SK-N-SH (cell line): ENCODE results near the gene CNN2. TPM values are rescaled to one million over a fixed set of nuclear protein-coding genes. Genes with fewer than 3 reads are reported as not detected.
A peak's percentile ranks its signal among the peaks of the same experiment; 100 is the strongest.

Experiments
- CTCF ChIA-PET: fragments of 300-600, 350-600 bp; formaldehyde crosslinking; extraction: SDS; loops from one replicate; lab custom pipeline; 2021; lab: Yijun Ruan, JAX
- POLR2A ChIA-PET: fragments of 350-600 bp; sonication (Branson Sonifier 250); formaldehyde crosslinking; extraction: SDS; loops from one replicate; lab custom pipeline; 2020; ENCODE audit warnings: antibody characterized with exemption, inconsistent platforms; lab: Yijun Ruan, JAX
- DNase-seq: peaks from one replicate; pipeline ENCODE4 v3.0.0; 2012
- H2AFZ ChIP-seq: fragments of 200-600 bp; sonication (generic); 2 replicates; pipeline ENCODE4 v1.8.1; 2016; ENCODE audit warnings: antibody characterized with exemption, mild to moderate bottlenecking, low read depth
- H3F3A ChIP-seq: fragments of 200-600 bp; sonication (generic); replicated peaks from 2 replicates; pipeline ENCODE3; 2016; ENCODE audit warnings: antibody characterized with exemption, mild to moderate bottlenecking; ENCODE audit not compliant: insufficient read depth
- H3K27ac ChIP-seq, 2 experiments: fragments of 200-500 bp in 1 of 2; fragments of 200-600 bp in 1 of 2; sonication (Bioruptor generic) in 1 of 2; sonication (generic), shearing (Covaris generic) in 1 of 2; 2 replicates each; pipeline versions ENCODE4 v1.5.1 to v1.6.1; 2014 to 2016; ENCODE audit warnings: low read depth in 2 of 2, inconsistent platforms in 1 of 2, low read length in 1 of 2, mild to moderate bottlenecking in 1 of 2, mixed read lengths in 1 of 2
- H3K27me3 ChIP-seq: fragments of 200-600 bp; sonication (generic), shearing (Covaris generic); 2 replicates; pipeline ENCODE4 v1.6.1; 2016; ENCODE audit warnings: mixed run types; ENCODE audit not compliant: insufficient read depth
- H3K36me3 ChIP-seq, 2 experiments: fragments of 200-500 bp in 1 of 2; fragments of 200-600 bp in 1 of 2; sonication (Bioruptor generic) in 1 of 2; sonication (generic) in 1 of 2; replicated peaks in 1 of 2; 2 replicates each; pipeline versions ENCODE3 to v1.5.1; 2014 to 2016; ENCODE audit warnings: low read length in 1 of 2, mild to moderate bottlenecking in 1 of 2; ENCODE audit not compliant: insufficient read depth in 2 of 2, control insufficient read depth in 1 of 2
- H3K4me1 ChIP-seq, 2 experiments: fragments of 200-500 bp in 1 of 2; fragments of 200-600 bp in 1 of 2; sonication (Bioruptor generic) in 1 of 2; sonication (generic), shearing (Covaris generic) in 1 of 2; 2 replicates each; pipeline versions ENCODE4 v1.5.1 to v1.6.1; 2014 to 2016; ENCODE audit warnings: low read depth in 1 of 2, low read length in 1 of 2, mixed run types in 1 of 2; ENCODE audit not compliant: insufficient read depth in 2 of 2, control insufficient read depth in 1 of 2
- H3K4me2 ChIP-seq: fragments of 200-600 bp; sonication (generic), shearing (Covaris generic); 2 replicates; pipeline ENCODE4 v1.6.1; 2017; ENCODE audit warnings: mixed run types
- H3K4me3 ChIP-seq, 2 experiments: fragments of 200-500 bp in 1 of 2; fragments of 200-600 bp in 1 of 2; sonication (Bioruptor generic) in 1 of 2; sonication (generic), shearing (Covaris generic) in 1 of 2; 2 replicates each; pipeline versions ENCODE4 v1.5.1 to v1.8.1; 2014 to 2016; ENCODE audit warnings: low read depth in 2 of 2, inconsistent platforms in 1 of 2, low read length in 1 of 2, mild to moderate bottlenecking in 1 of 2, mixed read lengths in 1 of 2, moderate library complexity in 1 of 2
- H3K79me2 ChIP-seq: fragments of 200-600 bp; sonication (generic); 2 replicates; pipeline ENCODE4 v1.8.1; 2017; ENCODE audit warnings: mild to moderate bottlenecking; ENCODE audit not compliant: insufficient read depth
- H3K9ac ChIP-seq: fragments of 200-600 bp; sonication (generic); 2 replicates; pipeline ENCODE4 v1.6.1; 2017; ENCODE audit warnings: mixed run types
- H3K9me2 ChIP-seq: fragments of 200-600 bp; sonication (generic); 2 replicates; pipeline ENCODE4 v1.6.1; 2017; ENCODE audit warnings: mixed run types
- H3K9me3 ChIP-seq: fragments of 200-600 bp; sonication (generic); 2 replicates; pipeline ENCODE4 v1.6.1; 2017; ENCODE audit warnings: mixed run types, mild to moderate bottlenecking, moderate library complexity
- H4K20me1 ChIP-seq: fragments of 200-600 bp; sonication (generic); 2 replicates; pipeline ENCODE4 v1.6.1; 2017; ENCODE audit warnings: mild to moderate bottlenecking, mixed run types; ENCODE audit not compliant: insufficient read depth
- CHD2 ChIP-seq: fragments of 150-350 bp; IDR thresholded peaks from 2 replicates; pipeline ENCODE4 v1.6.1; 2018; ENCODE audit warnings: low read length; ENCODE audit not compliant: partially characterized antibody
- EP300 ChIP-seq, 2 experiments: IDR thresholded peaks; 2 replicates each; pipeline versions ENCODE4 v1.4.0 to v1.6.1; 2012; ENCODE audit warnings: borderline replicate concordance in 1 of 2, low read depth in 1 of 2, low read length in 1 of 2
- EZH2phosphoT487 ChIP-seq: fragments of 200-600 bp; sonication (generic); IDR thresholded peaks from 2 replicates; pipeline ENCODE4 v1.6.1; 2017; ENCODE audit warnings: low read depth, mixed run types, mild to moderate bottlenecking, antibody characterized with exemption, moderate library complexity, borderline replicate concordance
- FOXJ3 ChIP-seq: sonication (generic); formaldehyde crosslinking; IDR thresholded peaks from 2 replicates; pipeline ENCODE4 v1.5.1; 2020; ENCODE audit warnings: mild to moderate bottlenecking, missing genetic modification reagents
- JUND ChIP-seq: IDR thresholded peaks from 2 replicates; pipeline ENCODE4 v1.4.0; 2012
- NRF1 ChIP-seq: IDR thresholded peaks from 2 replicates; pipeline ENCODE4 v1.6.1; 2012; ENCODE audit warnings: low read depth, mild to moderate bottlenecking, low read length
- RAD21 ChIP-seq: IDR thresholded peaks from 2 replicates; pipeline ENCODE4 v1.6.1; 2012; ENCODE audit warnings: mild to moderate bottlenecking, low read length
- RFX5 ChIP-seq: IDR thresholded peaks from 2 replicates; pipeline ENCODE4 v1.6.1; 2012; ENCODE audit warnings: mild to moderate bottlenecking, improper control_type of control experiment, low read length
- RXRA ChIP-seq: IDR thresholded peaks from 2 replicates; pipeline ENCODE4 v1.4.0; 2012; ENCODE audit warnings: low read depth, mild to moderate bottlenecking, borderline replicate concordance
- SMC3 ChIP-seq: IDR thresholded peaks from 2 replicates; pipeline ENCODE4 v1.6.1; 2012; ENCODE audit warnings: low read depth, low read length, improper control_type of control experiment
- TCF12 ChIP-seq: IDR thresholded peaks from 2 replicates; pipeline ENCODE4 v1.4.0; 2012
- TEAD4 ChIP-seq: IDR thresholded peaks from 2 replicates; pipeline ENCODE4 v1.4.0; 2012; ENCODE audit warnings: mild to moderate bottlenecking, borderline replicate concordance; ENCODE audit not compliant: insufficient read depth
- WGBS: methylation state at CpG from one replicate; pipeline ENCODE4 v1.1.6; 2017; ENCODE audit warnings: low lambda C conversion rate; 5-methylcytosine and 5-hydroxymethylcytosine counted together
- polyA plus RNA-seq, 3 experiments: library from polyadenylated mRNA; depleted of rRNA; stranded (reverse); fragments of >200 nt; gene quantifications; 2 replicates each; pipeline ENCODE4 v1.2.3, GENCODE V29; 2012
- TF ChIP-seq, protein P1 (sequence below): IDR thresholded peaks from 2 replicates; pipeline ENCODE4 v1.4.0; 2012; ENCODE audit warnings: low read depth, borderline replicate concordance
- TF ChIP-seq, protein P2 (sequence below): IDR thresholded peaks from 2 replicates; pipeline ENCODE4 v1.6.1; 2012; ENCODE audit warnings: mild to moderate bottlenecking, low read depth, low read length, moderate library complexity
- TF ChIP-seq, protein P3 (sequence below): fragments of 200-600 bp; sonication (generic); IDR thresholded peaks from 2 replicates; pipeline ENCODE4 v1.6.1; 2017; ENCODE audit warnings: antibody characterized with exemption, mild to moderate bottlenecking, moderate library complexity
- TF ChIP-seq, protein P4 (sequence below): IDR thresholded peaks from 2 replicates; pipeline ENCODE4 v1.4.0; 2012; ENCODE audit warnings: low read depth
- TF ChIP-seq, protein P5 (sequence below): fragments of 150-350 bp; IDR thresholded peaks from 2 replicates; pipeline ENCODE4 v1.6.1; 2016; ENCODE audit warnings: mild to moderate bottlenecking, low read depth, low read length

CNN2 gene
- polyA plus RNA-seq, 1 of the 3 experiments (the other 2 are of a cell fraction), result 279 TPM

DNA sequence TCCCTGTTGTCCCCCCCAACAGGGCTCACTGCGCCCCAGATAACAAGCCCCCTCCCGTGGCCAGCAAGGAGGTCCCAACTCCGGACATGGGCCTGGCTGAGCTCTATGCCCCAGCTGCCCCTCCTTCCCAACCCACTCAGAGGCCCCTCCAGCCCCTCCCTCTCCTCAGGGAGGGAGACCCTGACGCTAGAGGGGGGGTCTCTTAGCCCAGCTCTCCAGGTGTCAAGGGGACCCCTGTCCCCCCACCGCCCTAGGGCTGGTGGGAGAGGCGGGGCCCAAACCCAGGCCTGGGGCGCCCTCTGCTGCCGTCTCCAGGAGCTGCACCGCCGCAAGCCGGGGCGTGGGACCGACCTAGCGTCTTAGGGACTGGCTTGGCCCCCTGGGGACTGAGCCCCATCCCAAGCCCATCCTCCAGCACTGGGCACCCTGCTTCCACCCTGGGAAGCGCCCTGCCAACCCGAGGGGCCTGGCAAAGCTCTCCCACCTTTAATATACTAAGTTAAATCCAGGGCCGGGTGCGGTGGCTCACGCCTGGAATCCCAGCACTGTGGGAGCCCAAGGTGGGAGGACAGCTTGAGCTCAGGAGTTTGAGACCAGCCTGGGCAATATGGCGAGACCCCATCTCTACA, 24.8 kb upstream of the CNN2 start:
- H3K9ac ChIP-seq, result no peak overlapping the region
- no peak for TF ChIP-seq TCF12
- TF ChIP-seq, protein P1, sequence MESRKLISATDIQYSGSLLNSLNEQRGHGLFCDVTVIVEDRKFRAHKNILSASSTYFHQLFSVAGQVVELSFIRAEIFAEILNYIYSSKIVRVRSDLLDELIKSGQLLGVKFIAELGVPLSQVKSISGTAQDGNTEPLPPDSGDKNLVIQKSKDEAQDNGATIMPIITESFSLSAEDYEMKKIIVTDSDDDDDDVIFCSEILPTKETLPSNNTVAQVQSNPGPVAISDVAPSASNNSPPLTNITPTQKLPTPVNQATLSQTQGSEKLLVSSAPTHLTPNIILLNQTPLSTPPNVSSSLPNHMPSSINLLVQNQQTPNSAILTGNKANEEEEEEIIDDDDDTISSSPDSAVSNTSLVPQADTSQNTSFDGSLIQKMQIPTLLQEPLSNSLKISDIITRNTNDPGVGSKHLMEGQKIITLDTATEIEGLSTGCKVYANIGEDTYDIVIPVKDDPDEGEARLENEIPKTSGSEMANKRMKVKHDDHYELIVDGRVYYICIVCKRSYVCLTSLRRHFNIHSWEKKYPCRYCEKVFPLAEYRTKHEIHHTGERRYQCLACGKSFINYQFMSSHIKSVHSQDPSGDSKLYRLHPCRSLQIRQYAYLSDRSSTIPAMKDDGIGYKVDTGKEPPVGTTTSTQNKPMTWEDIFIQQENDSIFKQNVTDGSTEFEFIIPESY, result no peak
- TF ChIP-seq JUND, result no peak
- TF ChIP-seq, protein P2, sequence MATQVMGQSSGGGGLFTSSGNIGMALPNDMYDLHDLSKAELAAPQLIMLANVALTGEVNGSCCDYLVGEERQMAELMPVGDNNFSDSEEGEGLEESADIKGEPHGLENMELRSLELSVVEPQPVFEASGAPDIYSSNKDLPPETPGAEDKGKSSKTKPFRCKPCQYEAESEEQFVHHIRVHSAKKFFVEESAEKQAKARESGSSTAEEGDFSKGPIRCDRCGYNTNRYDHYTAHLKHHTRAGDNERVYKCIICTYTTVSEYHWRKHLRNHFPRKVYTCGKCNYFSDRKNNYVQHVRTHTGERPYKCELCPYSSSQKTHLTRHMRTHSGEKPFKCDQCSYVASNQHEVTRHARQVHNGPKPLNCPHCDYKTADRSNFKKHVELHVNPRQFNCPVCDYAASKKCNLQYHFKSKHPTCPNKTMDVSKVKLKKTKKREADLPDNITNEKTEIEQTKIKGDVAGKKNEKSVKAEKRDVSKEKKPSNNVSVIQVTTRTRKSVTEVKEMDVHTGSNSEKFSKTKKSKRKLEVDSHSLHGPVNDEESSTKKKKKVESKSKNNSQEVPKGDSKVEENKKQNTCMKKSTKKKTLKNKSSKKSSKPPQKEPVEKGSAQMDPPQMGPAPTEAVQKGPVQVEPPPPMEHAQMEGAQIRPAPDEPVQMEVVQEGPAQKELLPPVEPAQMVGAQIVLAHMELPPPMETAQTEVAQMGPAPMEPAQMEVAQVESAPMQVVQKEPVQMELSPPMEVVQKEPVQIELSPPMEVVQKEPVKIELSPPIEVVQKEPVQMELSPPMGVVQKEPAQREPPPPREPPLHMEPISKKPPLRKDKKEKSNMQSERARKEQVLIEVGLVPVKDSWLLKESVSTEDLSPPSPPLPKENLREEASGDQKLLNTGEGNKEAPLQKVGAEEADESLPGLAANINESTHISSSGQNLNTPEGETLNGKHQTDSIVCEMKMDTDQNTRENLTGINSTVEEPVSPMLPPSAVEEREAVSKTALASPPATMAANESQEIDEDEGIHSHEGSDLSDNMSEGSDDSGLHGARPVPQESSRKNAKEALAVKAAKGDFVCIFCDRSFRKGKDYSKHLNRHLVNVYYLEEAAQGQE, result no peak
- TF ChIP-seq, protein P3, sequence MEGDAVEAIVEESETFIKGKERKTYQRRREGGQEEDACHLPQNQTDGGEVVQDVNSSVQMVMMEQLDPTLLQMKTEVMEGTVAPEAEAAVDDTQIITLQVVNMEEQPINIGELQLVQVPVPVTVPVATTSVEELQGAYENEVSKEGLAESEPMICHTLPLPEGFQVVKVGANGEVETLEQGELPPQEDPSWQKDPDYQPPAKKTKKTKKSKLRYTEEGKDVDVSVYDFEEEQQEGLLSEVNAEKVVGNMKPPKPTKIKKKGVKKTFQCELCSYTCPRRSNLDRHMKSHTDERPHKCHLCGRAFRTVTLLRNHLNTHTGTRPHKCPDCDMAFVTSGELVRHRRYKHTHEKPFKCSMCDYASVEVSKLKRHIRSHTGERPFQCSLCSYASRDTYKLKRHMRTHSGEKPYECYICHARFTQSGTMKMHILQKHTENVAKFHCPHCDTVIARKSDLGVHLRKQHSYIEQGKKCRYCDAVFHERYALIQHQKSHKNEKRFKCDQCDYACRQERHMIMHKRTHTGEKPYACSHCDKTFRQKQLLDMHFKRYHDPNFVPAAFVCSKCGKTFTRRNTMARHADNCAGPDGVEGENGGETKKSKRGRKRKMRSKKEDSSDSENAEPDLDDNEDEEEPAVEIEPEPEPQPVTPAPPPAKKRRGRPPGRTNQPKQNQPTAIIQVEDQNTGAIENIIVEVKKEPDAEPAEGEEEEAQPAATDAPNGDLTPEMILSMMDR, result peak; percentile 94
- TF ChIP-seq TEAD4, result no peak
- no peak for TF ChIP-seq RFX5
- TF ChIP-seq FOXJ3 (CRISPR knock-in tag), result no peak
- no peak for TF ChIP-seq CHD2
- no peak for TF ChIP-seq NRF1
- TF ChIP-seq EP300 (IDR thresholded peaks at IDR 0.05; ENCODE audit: borderline replicate concordance in 1 of 2, low read depth in 1 of 2, low read length in 1 of 2), result no peak
- TF ChIP-seq, protein P4, sequence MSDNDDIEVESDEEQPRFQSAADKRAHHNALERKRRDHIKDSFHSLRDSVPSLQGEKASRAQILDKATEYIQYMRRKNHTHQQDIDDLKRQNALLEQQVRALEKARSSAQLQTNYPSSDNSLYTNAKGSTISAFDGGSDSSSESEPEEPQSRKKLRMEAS, result no peak
- no peak for TF ChIP-seq RXRA
- peak; percentile 59 for TF ChIP-seq SMC3
- TF ChIP-seq, protein P5, sequence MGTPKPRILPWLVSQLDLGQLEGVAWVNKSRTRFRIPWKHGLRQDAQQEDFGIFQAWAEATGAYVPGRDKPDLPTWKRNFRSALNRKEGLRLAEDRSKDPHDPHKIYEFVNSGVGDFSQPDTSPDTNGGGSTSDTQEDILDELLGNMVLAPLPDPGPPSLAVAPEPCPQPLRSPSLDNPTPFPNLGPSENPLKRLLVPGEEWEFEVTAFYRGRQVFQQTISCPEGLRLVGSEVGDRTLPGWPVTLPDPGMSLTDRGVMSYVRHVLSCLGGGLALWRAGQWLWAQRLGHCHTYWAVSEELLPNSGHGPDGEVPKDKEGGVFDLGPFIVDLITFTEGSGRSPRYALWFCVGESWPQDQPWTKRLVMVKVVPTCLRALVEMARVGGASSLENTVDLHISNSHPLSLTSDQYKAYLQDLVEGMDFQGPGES, result no peak
- TF ChIP-seq EZH2phosphoT487, result no peak
- TF ChIP-seq RAD21, result peak; percentile 71
- peak overlapping the region in 1 of 2 experiments; percentile 55; a peak in 2 of 4 replicates for H3K4me3 ChIP-seq
- no peaks in the 10 kb centered on the region for H3K9me3 ChIP-seq
- no peak overlapping the region for H3K27ac ChIP-seq
- peaks cover 24% of the 10 kb centered on the region for H3F3A ChIP-seq
- peak; percentile 90 for DNase-seq
- no peaks in the 10 kb centered on the region for H3K36me3 ChIP-seq
- 4% methylated on average over 5 of the region's 20 CpGs for WGBS
- H4K20me1 ChIP-seq, result no peaks in the 10 kb centered on the region
- no peak overlapping the region for H2AFZ ChIP-seq
- H3K4me1 ChIP-seq, result peaks cover 0 to 5% of the 10 kb centered on the region in 2 experiments; a peak in 1 of 4 replicates
- no peaks in the 10 kb centered on the region for H3K9me2 ChIP-seq
- CTCF ChIA-PET, result interaction anchor here (0.7 to 1.1 kb wide), 5 partner anchors 9 to 234 kb away, joined by 3 to 4 read pairs (median 3); partner anchors contain the start of gene CFD
- POLR2A ChIA-PET, result interaction anchor here (0.6 to 0.8 kb wide), 2 partner anchors 18 to 267 kb away, joined by 4 to 5 read pairs; partner anchors contain the start of genes CIRBP and WDR18
- H3K79me2 ChIP-seq, result no peaks in the 10 kb centered on the region
- H3K27me3 ChIP-seq, result peaks cover 51% of the 10 kb centered on the region
- peak overlapping the region; percentile 63; the same call in 1 of the 2 replicates for H3K4me2 ChIP-seq
